Central memory CD4-positive, alpha-beta T cell (primary cell): Measurements from ENCODE around the gene PSEN1.

Source experiments
- DNase-seq: peaks from one replicate; pipeline ENCODE4 v3.0.0; 2022

PSEN1 gene

GRCh38 chr14:73255693-73256225 lies 119.5 kb downstream of the PSEN1 start:
- DNase-seq, result no peak

GRCh38 chr14:73258076-73258475 lies 121.8 kb downstream of the PSEN1 start:
- no peak for DNase-seq

DNA sequence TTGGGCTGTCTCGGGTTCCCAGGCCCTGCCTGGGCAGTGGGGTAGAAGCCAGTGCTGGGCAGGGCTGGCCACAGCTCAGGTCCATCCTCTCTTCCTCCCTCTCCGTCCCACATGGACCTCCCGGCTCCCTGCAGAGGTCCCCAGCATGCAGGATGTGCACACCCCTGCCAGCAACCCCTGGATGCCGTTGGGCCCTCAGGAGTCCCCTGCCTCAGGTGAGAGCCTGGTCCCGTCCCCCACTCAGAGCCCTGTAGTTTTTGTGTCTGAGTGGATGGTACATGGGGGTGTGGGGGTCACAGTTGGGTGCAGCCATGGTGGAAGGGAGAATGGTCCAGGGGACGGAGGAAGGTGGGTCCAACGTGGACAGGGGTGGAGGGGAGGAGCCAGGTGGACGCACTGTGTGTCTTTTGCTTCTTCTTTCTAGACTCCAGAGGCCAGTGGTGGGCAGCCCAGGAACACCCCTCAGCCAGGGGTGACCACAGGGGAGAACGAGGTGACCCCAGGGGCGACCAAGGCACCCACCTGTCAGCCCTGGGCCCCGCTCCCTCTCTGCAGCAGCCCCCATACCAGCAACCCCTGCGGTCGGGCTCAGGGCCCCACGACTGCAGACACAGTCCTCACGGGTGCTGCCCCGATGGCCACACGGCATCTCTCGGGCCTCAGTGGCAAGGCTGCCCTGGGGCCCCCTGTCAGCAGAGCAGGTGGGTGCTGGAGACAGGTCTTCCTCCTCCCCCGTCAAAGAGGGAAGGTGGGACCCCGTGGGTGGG lies 122.7 kb downstream of the PSEN1 start:
- no peak for DNase-seq

DNA sequence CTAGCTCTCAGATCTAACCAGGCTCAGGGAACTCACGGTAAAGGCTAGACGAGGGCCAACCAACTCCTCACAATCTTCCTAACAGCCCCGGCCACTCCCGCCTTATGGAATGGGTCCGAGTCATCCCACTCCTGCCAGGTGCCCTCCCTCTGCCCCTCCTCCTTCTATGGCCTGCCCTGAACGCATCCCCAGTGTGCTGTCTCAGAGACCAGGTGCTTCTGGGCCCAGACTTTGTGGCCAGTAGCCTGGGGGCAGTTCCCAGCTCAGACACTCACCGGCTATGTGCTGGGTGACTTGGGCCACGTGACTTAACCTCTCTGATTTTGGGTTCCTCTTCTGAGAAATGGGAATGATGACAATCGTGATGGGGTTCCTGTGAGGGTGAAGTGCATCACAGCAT lies 123.5 kb downstream of the PSEN1 start:
- no peak for DNase-seq

GRCh38 chr14:73260574-73260973 lies 124.3 kb downstream of the PSEN1 start:
- no peak for DNase-seq

GRCh38 chr14:73261075-73261474 lies 124.8 kb downstream of the PSEN1 start:
- no peak for DNase-seq

GRCh38 chr14:73261520-73262426 lies 125.5 kb downstream of the PSEN1 start:
- DNase-seq, result no peak

DNA sequence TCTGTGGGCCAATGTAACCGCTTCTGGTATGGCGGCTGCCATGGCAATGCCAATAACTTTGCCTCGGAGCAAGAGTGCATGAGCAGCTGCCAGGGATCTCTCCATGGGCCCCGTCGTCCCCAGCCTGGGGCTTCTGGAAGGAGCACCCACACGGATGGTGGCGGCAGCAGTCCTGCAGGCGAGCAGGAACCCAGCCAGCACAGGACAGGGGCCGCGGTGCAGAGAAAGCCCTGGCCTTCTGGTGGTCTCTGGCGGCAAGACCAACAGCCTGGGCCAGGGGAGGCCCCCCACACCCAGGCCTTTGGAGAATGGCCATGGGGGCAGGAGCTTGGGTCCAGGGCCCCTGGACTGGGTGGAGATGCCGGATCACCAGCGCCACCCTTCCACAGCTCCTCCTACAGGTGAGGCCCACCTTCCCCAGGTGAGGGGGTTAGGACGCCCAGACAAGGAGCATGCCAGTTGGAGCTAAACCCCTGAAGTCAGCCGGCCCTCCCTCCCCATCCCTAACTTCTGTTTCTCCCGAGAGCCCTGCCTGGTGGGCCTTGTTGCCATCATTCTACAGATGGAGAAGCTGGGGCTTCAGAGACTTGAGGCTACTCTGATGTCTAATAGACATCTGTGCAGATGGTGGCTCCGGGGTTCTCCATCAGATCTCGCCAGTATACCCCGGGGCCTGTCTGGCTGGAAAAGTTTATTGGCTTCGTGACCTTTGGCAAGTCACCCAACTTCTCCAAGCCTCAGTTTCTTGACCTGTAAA lies 126.3 kb downstream of the PSEN1 start:
- DNase-seq, result no peak

GRCh38 chr14:73263606-73264005 lies 127.3 kb downstream of the PSEN1 start:
- no peak for DNase-seq

DNA sequence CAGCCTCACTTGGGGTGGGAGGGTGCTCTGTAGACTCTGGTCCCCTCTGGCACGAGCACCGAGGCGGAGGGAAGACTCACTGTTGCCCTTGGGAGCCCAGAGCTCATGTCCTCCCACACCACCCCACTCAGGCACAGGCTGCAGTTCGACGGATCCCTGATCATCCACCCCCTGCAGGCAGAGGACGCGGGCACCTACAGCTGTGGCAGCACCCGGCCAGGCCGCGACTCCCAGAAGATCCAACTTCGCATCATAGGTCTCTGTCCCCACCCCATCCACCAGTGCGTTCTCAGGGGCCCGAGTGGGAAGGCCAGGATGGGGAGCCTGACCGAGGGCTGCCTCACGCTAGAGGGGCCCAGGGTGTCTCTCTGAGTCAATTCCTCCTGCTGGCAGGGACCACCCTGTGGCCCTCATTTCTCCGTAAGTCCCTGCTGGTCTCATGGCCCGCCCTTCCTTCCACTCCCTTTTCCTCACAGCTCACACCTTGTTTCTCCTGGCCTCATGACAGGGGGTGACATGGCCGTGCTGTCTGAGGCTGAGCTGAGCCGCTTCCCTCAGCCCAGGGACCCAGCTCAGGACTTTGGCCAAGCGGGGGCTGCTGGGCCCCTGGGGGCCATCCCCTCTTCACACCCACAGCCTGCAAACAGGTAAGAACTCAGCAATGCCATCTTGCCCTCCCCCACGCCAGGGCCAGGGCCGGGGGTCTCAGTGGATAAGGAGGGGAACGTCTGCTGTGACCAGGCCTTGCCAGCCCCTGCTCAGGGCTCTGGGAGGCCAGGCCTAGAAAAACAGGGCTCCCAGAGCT lies 128.0 kb downstream of the PSEN1 start:
- no peak for DNase-seq

DNA sequence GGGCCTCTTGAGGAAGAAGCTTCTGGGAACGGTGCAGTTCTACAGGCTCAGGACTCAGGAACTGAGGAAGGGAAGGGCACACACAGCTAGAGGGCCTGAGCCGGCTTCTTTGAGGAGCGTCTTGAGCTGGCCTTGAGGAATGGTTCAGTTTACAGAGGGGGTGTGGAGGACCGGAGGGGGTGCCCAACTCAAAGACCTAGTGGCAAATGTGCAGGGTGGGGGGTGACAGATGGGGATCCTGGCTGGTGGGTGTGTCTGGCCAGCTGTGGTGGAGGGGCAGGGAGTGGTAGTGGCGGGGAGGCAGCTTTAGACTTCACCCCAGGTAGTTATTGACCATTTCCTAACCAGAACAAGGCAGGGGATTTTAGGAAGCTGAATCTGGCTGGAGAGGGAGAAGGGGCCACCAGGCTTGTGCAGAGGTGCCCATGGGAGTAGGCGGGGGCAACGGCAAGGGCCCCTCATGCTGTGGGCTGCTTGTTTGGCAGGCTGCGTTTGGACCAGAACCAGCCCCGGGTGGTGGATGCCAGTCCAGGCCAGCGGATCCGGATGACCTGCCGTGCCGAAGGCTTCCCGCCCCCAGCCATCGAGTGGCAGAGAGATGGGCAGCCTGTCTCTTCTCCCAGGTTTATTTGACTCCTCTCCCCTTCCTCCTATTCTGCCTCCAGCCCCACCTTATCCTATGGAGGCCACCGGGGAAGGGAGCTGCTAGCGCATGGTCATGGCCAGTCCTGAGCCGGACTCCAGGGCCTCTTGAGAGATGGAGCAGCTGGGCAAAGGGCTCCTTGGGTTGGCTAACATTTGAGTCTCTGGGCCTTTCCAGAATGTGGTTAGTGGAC lies 128.8 kb downstream of the PSEN1 start:
- no peak for DNase-seq

- DNase-seq, result no peak
These were observed 129.4 kb downstream of the PSEN1 start for GRCh38 chr14:73265721-73266046.

DNA sequence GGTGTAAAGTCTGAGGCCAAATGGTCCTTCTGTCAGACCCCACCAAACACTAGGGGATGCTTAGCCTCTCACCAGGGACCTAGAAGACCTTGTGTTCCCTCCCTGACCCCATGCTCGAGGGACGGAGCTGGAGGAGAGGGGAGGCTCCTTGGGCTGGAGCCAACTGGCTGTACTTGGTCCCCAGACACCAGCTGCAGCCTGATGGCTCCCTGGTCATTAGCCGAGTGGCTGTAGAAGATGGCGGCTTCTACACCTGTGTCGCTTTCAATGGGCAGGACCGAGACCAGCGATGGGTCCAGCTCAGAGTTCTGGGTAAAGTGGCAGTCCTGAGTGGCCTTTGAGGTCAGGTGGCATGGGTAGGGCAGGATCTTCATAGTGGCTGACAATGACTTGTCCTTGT lies 130.0 kb downstream of the PSEN1 start:
- DNase-seq, result no peak

DNA sequence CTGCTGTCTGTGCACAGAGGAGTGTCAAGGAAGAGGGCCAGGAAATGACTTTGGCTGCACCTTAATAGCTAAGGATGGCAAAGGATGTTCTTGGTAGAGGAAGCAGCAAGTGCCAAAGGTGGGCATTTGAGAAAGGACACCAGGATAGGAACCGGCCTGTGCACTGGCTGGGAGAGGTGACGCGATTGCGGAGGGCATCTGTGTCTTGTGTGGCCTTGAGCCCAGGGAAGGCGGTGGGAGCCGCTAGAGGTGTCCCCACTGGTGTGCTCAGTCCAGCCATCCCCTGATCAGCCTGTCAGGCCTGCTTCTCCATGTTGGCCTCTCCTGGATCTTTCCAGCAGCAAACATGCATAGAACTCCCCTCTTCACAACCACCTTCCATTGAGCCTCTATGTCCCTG lies 131.2 kb downstream of the PSEN1 start:
- DNase-seq, result no peak

GRCh38 chr14:73269729-73270531 lies 133.6 kb downstream of the PSEN1 start:
- DNase-seq, result no peak

DNA sequence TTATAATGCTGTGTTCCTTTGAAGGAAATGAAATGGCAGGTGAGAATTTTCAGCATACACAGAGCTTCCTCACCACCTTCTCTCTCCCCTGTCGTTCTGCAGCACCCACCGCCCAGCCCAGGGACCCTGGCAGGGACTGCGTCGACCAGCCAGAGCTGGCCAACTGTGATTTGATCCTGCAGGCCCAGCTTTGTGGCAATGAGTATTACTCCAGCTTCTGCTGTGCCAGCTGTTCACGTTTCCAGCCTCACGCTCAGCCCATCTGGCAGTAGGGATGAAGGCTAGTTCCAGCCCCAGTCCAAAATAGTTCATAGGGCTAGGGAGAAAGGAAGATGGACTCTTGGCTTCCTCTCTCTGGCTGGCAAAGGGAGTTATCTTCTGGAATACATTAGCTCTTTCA lies 136.1 kb downstream of the PSEN1 start:
- DNase-seq, result no peak
